Thymus (tissue), 11 donors: ENCODE results near the gene CSF1. TPM values are rescaled to one million over a fixed set of nuclear protein-coding genes. Genes with fewer than 3 reads are reported as not detected.

Experiments
- DNase-seq, 9 donors: peaks; one replicate each; pipeline ENCODE4 v3.0.0-alpha.2; 2013; ENCODE audit warnings: low spot score in 9 of 9, low read depth in 6 of 9, missing footprints in 1 of 9
- H3K27ac ChIP-seq, 2 donors: one replicate each; pipeline ENCODE4 v1.5.1; 2013; ENCODE audit warnings: control low read depth in 1 of 2, low read depth in 1 of 2, low read length in 1 of 2, mild to moderate bottlenecking in 1 of 2, moderate library complexity in 1 of 2
- H3K27me3 ChIP-seq, 2 donors: one replicate each; pipeline ENCODE4 v1.5.1; 2013; ENCODE audit warnings: low read length in 1 of 2; ENCODE audit not compliant: control insufficient read depth in 2 of 2, insufficient read depth in 1 of 2
- H3K36me3 ChIP-seq, 2 donors: one replicate each; pipeline ENCODE4 v1.5.1; 2013; ENCODE audit warnings: low read length in 1 of 2, mild to moderate bottlenecking in 1 of 2, moderate library complexity in 1 of 2; ENCODE audit not compliant: control insufficient read depth in 2 of 2, insufficient read depth in 2 of 2
- H3K4me1 ChIP-seq, 2 donors: one replicate each; pipeline ENCODE4 v1.5.1; 2013; ENCODE audit warnings: low read length in 2 of 2; ENCODE audit not compliant: control insufficient read depth in 2 of 2, insufficient read depth in 2 of 2
- H3K4me3 ChIP-seq, 2 donors: one replicate each; pipeline ENCODE4 v1.5.1; 2013; ENCODE audit warnings: low read length in 2 of 2, control low read depth in 1 of 2, mild to moderate bottlenecking in 1 of 2
- H3K9me3 ChIP-seq, 2 donors: one replicate each; pipeline ENCODE4 v1.5.1; 2013; ENCODE audit warnings: low read length in 1 of 2, mild to moderate bottlenecking in 1 of 2; ENCODE audit not compliant: control insufficient read depth in 2 of 2, insufficient read depth in 1 of 2
- WGBS: extraction: QIAGEN DNeasy Blood & Tissue Kit; methylation state at CpG from one replicate; pipeline ENCODE4 v1.1.7; 2013; 5-methylcytosine and 5-hydroxymethylcytosine counted together
- polyA plus RNA-seq: library from polyadenylated mRNA; stranded (reverse); fragments of 200-250 nt; gene quantifications from one replicate; pipeline ENCODE4 v1.2.3, GENCODE V29; 2013
- total RNA-seq: library from RNA; stranded (reverse); fragments of 120-200 nt; gene quantifications from one replicate; pipeline ENCODE4 v1.2.4, GENCODE V29; 2013
- donor health status: healthy.

CSF1 gene
- total and polyA plus RNA-seq, 2 donors: 5.6 to 11.1 TPM

GRCh38 chr1:109928591-109929111, 18.0 kb downstream of the CSF1 start:
- Histone ChIP-seq H3K9me3 (peaks cover 0 to under 1% of the 10 kb centered on the region in 2 donors), H3K27me3 (no peaks in the 10 kb centered on the region), H3K36me3 (peaks cover 0 to 3% of the 10 kb centered on the region in 2 donors), H3K4me1 (peaks cover 0 to 33% of the 10 kb centered on the region in 2 donors), H3K4me3 (no peak overlapping the region), H3K27ac (peak overlapping the region; percentile 38 to 78)
- WGBS: 93% methylated on average over 8 of the region's 8 CpGs
- no peak for DNase-seq

- Histone ChIP-seq H3K27ac (peak overlapping the region; percentile 38 to 78), H3K4me3 (no peak overlapping the region), H3K9me3 (no peaks in the 10 kb centered on the region), H3K27me3 (no peaks in the 10 kb centered on the region), H3K36me3 (peaks cover 0 to 3% of the 10 kb centered on the region in 2 donors), H3K4me1 (peaks cover 0 to 33% of the 10 kb centered on the region in 2 donors)
- DNase-seq: no peak
- WGBS: 96% methylated on average over 11 of the region's 11 CpGs
These were observed 18.5 kb downstream of the CSF1 start for GRCh38 chr1:109929170-109929569.

DNA sequence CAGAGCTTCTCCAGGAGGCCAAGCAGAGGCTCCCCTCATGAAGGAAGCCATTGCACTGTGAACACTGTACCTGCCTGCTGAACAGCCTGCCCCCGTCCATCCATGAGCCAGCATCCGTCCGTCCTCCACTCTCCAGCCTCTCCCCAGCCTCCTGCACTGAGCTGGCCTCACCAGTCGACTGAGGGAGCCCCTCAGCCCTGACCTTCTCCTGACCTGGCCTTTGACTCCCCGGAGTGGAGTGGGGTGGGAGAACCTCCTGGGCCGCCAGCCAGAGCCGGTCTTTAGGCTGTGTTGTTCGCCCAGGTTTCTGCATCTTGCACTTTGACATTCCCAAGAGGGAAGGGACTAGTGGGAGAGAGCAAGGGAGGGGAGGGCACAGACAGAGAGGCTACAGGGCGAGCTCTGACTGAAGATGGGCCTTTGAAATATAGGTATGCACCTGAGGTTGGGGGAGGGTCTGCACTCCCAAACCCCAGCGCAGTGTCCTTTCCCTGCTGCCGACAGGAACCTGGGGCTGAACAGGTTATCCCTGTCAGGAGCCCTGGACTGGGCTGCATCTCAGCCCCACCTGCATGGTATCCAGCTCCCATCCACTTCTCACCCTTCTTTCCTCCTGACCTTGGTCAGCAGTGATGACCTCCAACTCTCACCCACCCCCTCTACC, 19.1 kb downstream of the CSF1 start:
- H3K4me1 ChIP-seq: peaks cover 0 to 29% of the 10 kb centered on the region in 2 donors
- H3K36me3 ChIP-seq: peaks cover 0 to 3% of the 10 kb centered on the region in 2 donors
- WGBS: 92% methylated on average over 11 of the region's 11 CpGs

GRCh38 chr1:109930252-109930993, 19.8 kb downstream of the CSF1 start:
- Histone ChIP-seq H3K27me3 (no peaks in the 10 kb centered on the region), H3K9me3 (no peaks in the 10 kb centered on the region), H3K27ac (peak overlapping the region; percentile 18 to 56), H3K4me3 (no peak overlapping the region), H3K4me1 (peaks cover 0 to 26% of the 10 kb centered on the region in 2 donors), H3K36me3 (peaks cover 0 to 3% of the 10 kb centered on the region in 2 donors)
- 95% methylated on average over 9 of the region's 9 CpGs for WGBS
- no peak for DNase-seq

More for the DNA sequence above, 19.1 kb downstream of the CSF1 start:
- Histone ChIP-seq H3K27ac (peak overlapping the region; percentile 50 to 56), H3K27me3 (no peaks in the 10 kb centered on the region), H3K9me3 (no peaks in the 10 kb centered on the region), H3K4me3 (no peak overlapping the region)
- no peak for DNase-seq

GRCh38 chr1:109931189-109931731, 20.6 kb downstream of the CSF1 start:
- 93% methylated on average over 10 of the region's 10 CpGs for WGBS
- Histone ChIP-seq H3K27ac (peak overlapping the region in 1 of 2 donors; percentile 55), H3K27me3 (no peaks in the 10 kb centered on the region), H3K4me3 (no peak overlapping the region), H3K36me3 (peaks cover 0 to 3% of the 10 kb centered on the region in 2 donors), H3K4me1 (peaks cover 0 to 24% of the 10 kb centered on the region in 2 donors), H3K9me3 (no peaks in the 10 kb centered on the region)
- no peak for DNase-seq

DNA sequence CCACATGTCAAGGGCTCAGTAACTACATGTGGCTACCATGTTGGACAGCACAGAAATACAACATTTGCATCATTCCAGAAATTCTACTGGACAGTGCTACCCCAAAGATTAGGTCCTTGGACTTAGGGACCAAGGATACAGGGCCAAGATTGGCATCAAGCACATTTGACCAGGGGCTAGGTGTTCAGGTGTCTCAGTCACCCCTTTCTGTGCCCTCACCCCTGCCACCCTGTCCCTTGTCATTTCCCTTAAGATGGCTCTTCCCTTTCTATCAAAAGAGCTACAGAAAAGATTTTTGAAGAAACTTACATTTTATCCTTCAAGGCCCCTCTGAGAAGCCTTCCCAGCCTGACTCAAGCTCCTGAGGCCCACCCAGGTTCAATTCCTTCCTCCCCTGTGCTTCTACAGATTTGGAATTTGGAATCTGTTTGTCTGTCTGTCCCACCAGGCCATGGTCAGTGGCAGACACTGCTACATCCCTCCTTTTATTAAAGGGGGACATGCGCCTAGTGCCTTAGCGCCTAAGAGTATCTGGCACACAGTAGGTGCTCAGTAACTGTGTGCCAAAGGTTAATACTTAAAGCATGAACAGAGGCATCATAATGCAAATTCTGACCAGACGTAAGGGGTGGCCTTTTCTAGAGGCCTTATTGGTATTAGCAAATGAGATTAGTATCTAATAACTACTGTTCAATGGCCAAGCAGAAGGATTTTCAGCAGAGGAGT, 21.4 kb downstream of the CSF1 start:
- Histone ChIP-seq H3K36me3 (peaks cover 0 to 3% of the 10 kb centered on the region in 2 donors), H3K27ac (no peak overlapping the region), H3K27me3 (no peaks in the 10 kb centered on the region), H3K9me3 (no peaks in the 10 kb centered on the region), H3K4me3 (no peak overlapping the region), H3K4me1 (peaks cover 0 to 24% of the 10 kb centered on the region in 2 donors)
- DNase-seq: no peak
- over 99% methylated on average over 3 of the region's 3 CpGs for WGBS

- Histone ChIP-seq H3K9me3 (no peaks in the 10 kb centered on the region), H3K27me3 (no peaks in the 10 kb centered on the region), H3K4me1 (peaks cover 0 to 21% of the 10 kb centered on the region in 2 donors), H3K4me3 (no peak overlapping the region), H3K27ac (no peak overlapping the region), H3K36me3 (peaks cover 0 to 3% of the 10 kb centered on the region in 2 donors)
- 97% methylated on average over 5 of the region's 5 CpGs for WGBS
- DNase-seq: no peak
These were observed 22.0 kb downstream of the CSF1 start for GRCh38 chr1:109932679-109933078.

- H3K27ac ChIP-seq: peak overlapping the region in 1 of 2 donors; percentile 11
- H3K4me1 ChIP-seq: peaks cover 0 to 9% of the 10 kb centered on the region in 2 donors
- 40% methylated on average over 10 of the region's 10 CpGs for WGBS
- no peaks in the 10 kb centered on the region for H3K27me3 ChIP-seq
- H3K9me3 ChIP-seq: no peaks in the 10 kb centered on the region
- H3K36me3 ChIP-seq: peaks cover 0 to 3% of the 10 kb centered on the region in 2 donors
- no peak for DNase-seq
- H3K4me3 ChIP-seq: no peak overlapping the region
These were observed 23.4 kb downstream of the CSF1 start for GRCh38 chr1:109933856-109934711.
